PC-3 (cell line): ENCODE results near the gene NECTIN4. TPM values are rescaled to one million over a fixed set of nuclear protein-coding genes. Genes with fewer than 3 reads are reported as not detected.

Experiments used
- ATAC-seq: fragments of 200-7000 bp; cut with Tn5 transposase; 2 replicates; pipeline ENCODE4 v1.9.1; 2020; ENCODE audit warnings: mild to moderate bottlenecking, moderate library complexity
- BruUV-seq: library from RNA; stranded (reverse); fragments of 400-500 nt; replicated peaks from 2 replicates; lab custom pipeline; 2021; lab: Mats Ljungman, UMichigan
- CTCF ChIA-PET: fragments of 300-600 bp; sonication (Branson Sonifier 250); formaldehyde crosslinking; loops from one replicate; lab custom pipeline; 2022; ENCODE audit warnings: antibody characterized with exemption; lab: Charles Lee
- POLR2A ChIA-PET: fragments of 300-600 bp; sonication (Branson Sonifier 250); formaldehyde crosslinking; loops from one replicate; lab custom pipeline; 2022; ENCODE audit warnings: antibody characterized with exemption; ENCODE audit not compliant: unreplicated experiment; lab: Charles Lee
- DNase-seq: peaks from one replicate; pipeline ENCODE4 v3.0.0-alpha.2; 2015
- H2AFZ ChIP-seq: fragments of 300-600 bp; sonication (generic); 2 replicates; pipeline ENCODE4 v1.6.0; 2016; ENCODE audit warnings: antibody characterized with exemption, low read length
- H3F3A ChIP-seq: fragments of 300-600 bp; sonication (generic); one replicate; pipeline ENCODE4 v1.6.0; 2017; ENCODE audit warnings: antibody characterized with exemption, low read length, control low read depth, mild to moderate bottlenecking; ENCODE audit not compliant: unreplicated experiment
- H3K27ac ChIP-seq: fragments of 300-600 bp; sonication (generic); 2 replicates; pipeline ENCODE4 v1.5.1; 2016; ENCODE audit warnings: mild to moderate bottlenecking, low read length
- H3K27me3 ChIP-seq: fragments of 300-600 bp; sonication (generic); 2 replicates; pipeline ENCODE4 v1.6.1; 2016; ENCODE audit warnings: low read length, mixed read lengths
- H3K36me3 ChIP-seq: fragments of 300-600 bp; sonication (generic); 2 replicates; pipeline ENCODE4 v1.6.1; 2016; ENCODE audit warnings: low read depth, mixed run types, low read length, mixed read lengths
- H3K4me1 ChIP-seq: fragments of 300-600 bp; sonication (generic); 2 replicates; pipeline ENCODE4 v1.5.1; 2016; ENCODE audit warnings: low read length; ENCODE audit not compliant: insufficient read depth
- H3K4me2 ChIP-seq: fragments of 300-600 bp; sonication (generic); 2 replicates; pipeline ENCODE4 v1.6.0; 2016; ENCODE audit warnings: low read length
- H3K4me3 ChIP-seq: fragments of 300-600 bp; sonication (generic); 2 replicates; pipeline ENCODE4 v1.5.1; 2016; ENCODE audit warnings: mild to moderate bottlenecking, low read length, mixed read lengths
- H3K79me2 ChIP-seq: fragments of 300-600 bp; sonication (generic); 2 replicates; pipeline ENCODE4 v1.6.1; 2017; ENCODE audit warnings: low read length, mixed read lengths
- H3K9ac ChIP-seq: fragments of 300-600 bp; sonication (generic); 2 replicates; pipeline ENCODE4 v1.6.0; 2016; ENCODE audit warnings: mild to moderate bottlenecking, low read length
- H3K9me2 ChIP-seq: fragments of 300-600 bp; sonication (generic); replicated peaks from 2 replicates; pipeline ENCODE4 v1.6.1; 2016; ENCODE audit warnings: mixed run types, low read length, mixed read lengths
- H3K9me3 ChIP-seq: fragments of 300-600 bp; sonication (generic); 2 replicates; pipeline ENCODE4 v1.6.1; 2016; ENCODE audit warnings: low read length, mixed read lengths
- H4K20me1 ChIP-seq: fragments of 300-600 bp; sonication (generic); 2 replicates; pipeline ENCODE4 v1.6.1; 2016; ENCODE audit warnings: low read length, mixed read lengths
- EZH2 ChIP-seq: fragments of 300-600 bp; sonication (generic); IDR thresholded peaks from one replicate; pipeline ENCODE4 v1.6.1; 2017; ENCODE audit warnings: antibody characterized with exemption, mild to moderate bottlenecking, low read length; ENCODE audit not compliant: unreplicated experiment
- EZH2phosphoT487 ChIP-seq: fragments of 300-600 bp; sonication (generic); IDR thresholded peaks from 2 replicates; pipeline ENCODE4 v1.6.1; 2018; ENCODE audit warnings: mild to moderate bottlenecking, antibody characterized with exemption, low read length, borderline replicate concordance
- intact Hi-C: fragments of 100-400 bp; cut with micrococcal nuclease; formaldehyde crosslinking; loops from 2 replicates; pipeline ENCODE4 v1.9.0; 2023
- total RNA-seq: library from RNA; depleted of rRNA; stranded (reverse); fragments of >200 nt; gene quantifications from 2 replicates; pipeline ENCODE4 v1.2.3, GENCODE V29; 2014
- TF ChIP-seq, protein P1 (sequence below): fragments of 300-600 bp; sonication (generic); conservative IDR thresholded peaks from 2 replicates; pipeline ENCODE4 v1.5.1; 2017; ENCODE audit warnings: antibody characterized with exemption, low read depth, mild to moderate bottlenecking, low read length

NECTIN4 gene
- total RNA-seq, 1 experiment from 2014 or later, result 6.8 TPM

DNA sequence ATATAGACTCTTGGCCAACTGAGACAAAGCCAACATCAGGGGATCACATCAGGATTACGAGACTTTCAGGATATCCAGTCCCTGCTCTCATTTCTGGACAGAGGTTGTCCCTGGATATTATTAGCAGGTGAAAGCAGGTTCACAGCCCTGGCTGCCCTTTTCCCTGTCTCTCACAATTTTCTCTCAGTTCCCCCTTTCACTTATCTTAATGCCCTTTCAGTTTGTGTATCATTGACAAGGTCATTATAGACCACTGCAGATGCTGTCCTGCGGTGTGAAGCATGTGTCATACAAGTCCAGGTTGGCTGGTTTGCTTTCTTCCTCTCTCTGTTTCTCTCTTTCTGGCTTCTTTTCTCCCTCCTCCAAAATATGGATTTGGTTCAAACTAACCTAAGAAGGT, 6.7 kb upstream of the NECTIN4 start:
- intact Hi-C loops, result no loop called here
- H3K9me2 ChIP-seq, result no peaks in the 10 kb centered on the region
- TF ChIP-seq, protein P1, sequence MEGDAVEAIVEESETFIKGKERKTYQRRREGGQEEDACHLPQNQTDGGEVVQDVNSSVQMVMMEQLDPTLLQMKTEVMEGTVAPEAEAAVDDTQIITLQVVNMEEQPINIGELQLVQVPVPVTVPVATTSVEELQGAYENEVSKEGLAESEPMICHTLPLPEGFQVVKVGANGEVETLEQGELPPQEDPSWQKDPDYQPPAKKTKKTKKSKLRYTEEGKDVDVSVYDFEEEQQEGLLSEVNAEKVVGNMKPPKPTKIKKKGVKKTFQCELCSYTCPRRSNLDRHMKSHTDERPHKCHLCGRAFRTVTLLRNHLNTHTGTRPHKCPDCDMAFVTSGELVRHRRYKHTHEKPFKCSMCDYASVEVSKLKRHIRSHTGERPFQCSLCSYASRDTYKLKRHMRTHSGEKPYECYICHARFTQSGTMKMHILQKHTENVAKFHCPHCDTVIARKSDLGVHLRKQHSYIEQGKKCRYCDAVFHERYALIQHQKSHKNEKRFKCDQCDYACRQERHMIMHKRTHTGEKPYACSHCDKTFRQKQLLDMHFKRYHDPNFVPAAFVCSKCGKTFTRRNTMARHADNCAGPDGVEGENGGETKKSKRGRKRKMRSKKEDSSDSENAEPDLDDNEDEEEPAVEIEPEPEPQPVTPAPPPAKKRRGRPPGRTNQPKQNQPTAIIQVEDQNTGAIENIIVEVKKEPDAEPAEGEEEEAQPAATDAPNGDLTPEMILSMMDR, result no peak
- TF ChIP-seq EZH2phosphoT487 (no peak), EZH2 (no peak)
- H3F3A ChIP-seq, result peaks cover 7% of the 10 kb centered on the region
- BruUV-seq, result no TSS peak
- ATAC-seq (no peak), DNase-seq (no peak)
- no peaks in the 10 kb centered on the region; the same call in 1 of the 2 replicates for H4K20me1 ChIP-seq
- POLR2A ChIA-PET, result no interaction called here
- no peaks in the 10 kb centered on the region for H3K79me2 ChIP-seq
- H3K4me1 ChIP-seq, result peaks cover 46% of the 10 kb centered on the region
- H3K27me3 ChIP-seq, result no peaks in the 10 kb centered on the region
- H3K36me3 ChIP-seq, result peaks cover 10% of the 10 kb centered on the region; the same call in 1 of the 2 replicates
- no peak overlapping the region for H3K27ac ChIP-seq
- CTCF ChIA-PET, result interaction anchor here (1.0 kb wide), 1 partner anchor 22 kb away, joined by 4 read pairs; no protein-coding TSS in a partner anchor
- H3K9me3 ChIP-seq, result no peaks in the 10 kb centered on the region
- no peak overlapping the region for H2AFZ ChIP-seq
- no peak overlapping the region for H3K4me2 ChIP-seq
- H3K9ac ChIP-seq, result no peak overlapping the region
- no peak overlapping the region for H3K4me3 ChIP-seq

DNA sequence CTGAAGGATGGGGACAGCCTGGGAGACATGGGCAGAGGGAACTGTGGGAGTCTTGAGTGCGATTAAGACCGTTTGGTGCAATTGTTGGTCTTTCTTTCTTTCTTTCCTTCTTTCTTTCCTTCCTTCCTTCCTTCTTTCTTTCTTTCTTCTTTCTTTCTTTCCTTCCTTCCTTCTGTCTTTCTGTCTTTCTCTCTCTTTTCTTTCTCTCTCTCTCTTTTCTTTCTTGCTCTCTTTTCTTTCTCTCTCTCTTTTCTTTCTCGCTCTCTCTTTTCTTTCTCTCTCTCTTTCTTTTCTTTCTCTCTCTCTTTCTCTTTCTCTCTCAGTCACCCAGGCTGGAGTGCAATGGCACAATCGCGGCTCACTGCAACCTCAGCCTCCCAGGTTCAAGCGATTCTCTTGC, 5.9 kb upstream of the NECTIN4 start:
- H3K4me3 ChIP-seq, result no peak overlapping the region
- H3K9ac ChIP-seq, result no peak overlapping the region
- no TSS peak for BruUV-seq
- peaks cover 42% of the 10 kb centered on the region for H3K4me1 ChIP-seq
- ATAC-seq (no peak), DNase-seq (no peak)
- H2AFZ ChIP-seq, result no peak overlapping the region
- ChIA-PET CTCF (no interaction called here), POLR2A (no interaction called here)
- H4K20me1 ChIP-seq, result no peaks in the 10 kb centered on the region; the same call in 1 of the 2 replicates
- no peaks in the 10 kb centered on the region for H3F3A ChIP-seq
- H3K4me2 ChIP-seq, result no peak overlapping the region
- H3K27ac ChIP-seq, result no peak overlapping the region
- intact Hi-C loops, result no loop called here
- H3K27me3 ChIP-seq, result no peaks in the 10 kb centered on the region
- no peaks in the 10 kb centered on the region for H3K9me2 ChIP-seq
- H3K79me2 ChIP-seq, result no peaks in the 10 kb centered on the region
- peaks cover 7% of the 10 kb centered on the region; the same call in 1 of the 2 replicates for H3K36me3 ChIP-seq
- H3K9me3 ChIP-seq, result no peaks in the 10 kb centered on the region
- TF ChIP-seq, protein P1, result no peak
- TF ChIP-seq EZH2phosphoT487 (no peak), EZH2 (no peak)

DNA sequence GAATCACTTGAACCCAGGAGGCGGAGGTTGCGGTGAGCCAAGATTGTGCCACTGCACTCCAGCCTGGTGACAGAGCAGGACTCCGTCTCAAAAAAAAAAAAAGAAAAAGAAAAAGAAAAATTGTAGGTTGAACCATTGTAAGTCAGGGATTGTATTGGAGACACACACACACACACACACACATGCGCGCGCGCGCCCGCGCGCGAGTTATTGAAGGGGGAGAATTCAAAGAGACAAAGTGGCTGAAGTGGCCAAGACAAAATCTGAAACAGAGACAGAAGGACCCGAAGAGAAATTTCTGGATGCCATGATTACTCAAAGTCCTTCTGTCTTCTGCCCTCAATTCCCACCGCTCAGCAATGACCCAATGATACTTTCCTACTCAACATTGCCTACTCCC, 5.1 kb upstream of the NECTIN4 start:
- Histone ChIP-seq H3K4me2 (no peak overlapping the region), H3K79me2 (no peaks in the 10 kb centered on the region), H3K4me1 (peaks cover 45% of the 10 kb centered on the region), H3K4me3 (no peak overlapping the region), H4K20me1 (no peaks in the 10 kb centered on the region), H3K9ac (no peak overlapping the region), H3K9me2 (no peaks in the 10 kb centered on the region), H3K27me3 (no peaks in the 10 kb centered on the region), H3K9me3 (no peaks in the 10 kb centered on the region), H3K36me3 (peaks cover under 1% of the 10 kb centered on the region; the same call in 1 of the 2 replicates), H3K27ac (no peak overlapping the region), H3F3A (no peaks in the 10 kb centered on the region), H2AFZ (no peak overlapping the region)
- no peak for TF ChIP-seq EZH2phosphoT487
- ChIA-PET POLR2A (no interaction called here), CTCF (no interaction called here)
- DNase-seq, result no peak
- no TSS peak for BruUV-seq
- no peak for ATAC-seq
- intact Hi-C loops, result no loop called here
